Activated naive CD4-positive, alpha-beta T cell treated with anti-CD3 and anti-CD28 coated beads, Interleukin-2, amount 10 ng/mL, durations not matched to agents 7 days and 5 days (primary cell): ENCODE measurements around the gene GDPD5.

ENCODE experiments used
- CTCF ChIA-PET: fragments of 350-600 bp; sonication (Branson Sonifier 250); formaldehyde crosslinking; loops from one replicate; lab custom pipeline; 2021; ENCODE audit warnings: antibody characterized with exemption; lab: Charles Lee
- DNase-seq: peaks from one replicate; pipeline ENCODE4 v3.0.0-alpha.2; 2020
- H3K27ac Mint-ChIP-seq: one replicate; pipeline ENCODE4 v1.8.0; 2021; ENCODE audit warnings: mild to moderate bottlenecking, moderate library complexity, mixed read lengths
- H3K27me3 Mint-ChIP-seq: one replicate; pipeline ENCODE4 v1.8.0; 2021; ENCODE audit warnings: mild to moderate bottlenecking, mixed read lengths
- H3K36me3 Mint-ChIP-seq: one replicate; pipeline ENCODE4 v1.8.0; 2021; ENCODE audit warnings: mixed read lengths
- H3K4me1 Mint-ChIP-seq: one replicate; pipeline ENCODE4 v1.8.0; 2021; ENCODE audit warnings: mixed read lengths
- H3K4me3 Mint-ChIP-seq: one replicate; pipeline ENCODE4 v1.8.0; 2021; ENCODE audit warnings: mild to moderate bottlenecking, moderate library complexity, mixed read lengths
- H3K9me3 Mint-ChIP-seq: one replicate; pipeline ENCODE4 v1.8.0; 2021; ENCODE audit warnings: mixed read lengths

GDPD5 gene

GRCh38 chr11:75496305-75496752, 29.4 kb downstream of the GDPD5 start:
- H3K27me3 Mint-ChIP-seq, result peaks cover 16% of the 10 kb centered on the region
- no peaks in the 10 kb centered on the region for H3K9me3 Mint-ChIP-seq
- H3K36me3 Mint-ChIP-seq, result no peaks in the 10 kb centered on the region
- no peak overlapping the region for H3K27ac Mint-ChIP-seq
- CTCF ChIA-PET, result interaction anchor here (0.9 to 1.0 kb wide), 2 partner anchors 29 to 95 kb away, joined by 3 to 5 read pairs; no protein-coding TSS in a partner anchor
- no peak for DNase-seq
- H3K4me3 Mint-ChIP-seq, result no peak overlapping the region
- H3K4me1 Mint-ChIP-seq, result peaks cover 33% of the 10 kb centered on the region

GRCh38 chr11:75495749-75496304, 29.9 kb downstream of the GDPD5 start:
- no peak for DNase-seq
- no peak overlapping the region for H3K27ac Mint-ChIP-seq
- CTCF ChIA-PET, result interaction anchor here (1.0 kb wide), 1 partner anchor 29 kb away, joined by 3 read pairs; no protein-coding TSS in a partner anchor
- no peaks in the 10 kb centered on the region for H3K9me3 Mint-ChIP-seq
- peaks cover 38% of the 10 kb centered on the region for H3K4me1 Mint-ChIP-seq
- no peak overlapping the region for H3K4me3 Mint-ChIP-seq
- H3K27me3 Mint-ChIP-seq, result peaks cover 16% of the 10 kb centered on the region
- no peaks in the 10 kb centered on the region for H3K36me3 Mint-ChIP-seq

GRCh38 chr11:75493626-75494025, 32.1 kb downstream of the GDPD5 start:
- peaks cover 4% of the 10 kb centered on the region for H3K27me3 Mint-ChIP-seq
- no peaks in the 10 kb centered on the region for H3K36me3 Mint-ChIP-seq
- no peak overlapping the region for H3K4me3 Mint-ChIP-seq
- peaks cover 29% of the 10 kb centered on the region for H3K4me1 Mint-ChIP-seq
- CTCF ChIA-PET, result no interaction called here
- DNase-seq, result no peak
- H3K27ac Mint-ChIP-seq, result no peak overlapping the region
- no peaks in the 10 kb centered on the region for H3K9me3 Mint-ChIP-seq

GRCh38 chr11:75492181-75492820, 33.4 kb downstream of the GDPD5 start:
- peak; percentile 73 for DNase-seq
- peaks cover 26% of the 10 kb centered on the region for H3K4me1 Mint-ChIP-seq
- peak overlapping the region; percentile 71 for H3K27ac Mint-ChIP-seq
- no peak overlapping the region for H3K4me3 Mint-ChIP-seq
- H3K9me3 Mint-ChIP-seq, result no peaks in the 10 kb centered on the region
- H3K27me3 Mint-ChIP-seq, result peaks cover 4% of the 10 kb centered on the region
- CTCF ChIA-PET, result no interaction called here
- no peaks in the 10 kb centered on the region for H3K36me3 Mint-ChIP-seq

- H3K9me3 Mint-ChIP-seq, result no peaks in the 10 kb centered on the region
- CTCF ChIA-PET, result no interaction called here
- peaks cover 4% of the 10 kb centered on the region for H3K27me3 Mint-ChIP-seq
- H3K4me3 Mint-ChIP-seq, result no peak overlapping the region
- DNase-seq, result no peak
- no peak overlapping the region for H3K27ac Mint-ChIP-seq
- peaks cover 26% of the 10 kb centered on the region for H3K4me1 Mint-ChIP-seq
- H3K36me3 Mint-ChIP-seq, result no peaks in the 10 kb centered on the region
Observed at GRCh38 chr11:75491465-75491864, 34.3 kb downstream of the GDPD5 start.

GRCh38 chr11:75490221-75491181, 35.2 kb downstream of the GDPD5 start:
- Mint-ChIP-seq H3K27me3 (no peaks in the 10 kb centered on the region), H3K27ac (peak overlapping the region; percentile 39), H3K4me3 (no peak overlapping the region), H3K4me1 (peaks cover 26% of the 10 kb centered on the region), H3K36me3 (no peaks in the 10 kb centered on the region), H3K9me3 (no peaks in the 10 kb centered on the region)
- no peak for DNase-seq
- CTCF ChIA-PET, result interaction anchor here (0.7 to 1.9 kb wide), 4 partner anchors 10 to 87 kb away, joined by 3 to 4 read pairs (median 3); no protein-coding TSS in a partner anchor

GRCh38 chr11:75487365-75487764, 38.4 kb downstream of the GDPD5 start:
- Mint-ChIP-seq H3K36me3 (no peaks in the 10 kb centered on the region), H3K9me3 (no peaks in the 10 kb centered on the region), H3K27me3 (no peaks in the 10 kb centered on the region), H3K4me3 (no peak overlapping the region), H3K27ac (no peak overlapping the region), H3K4me1 (peaks cover 16% of the 10 kb centered on the region)
- DNase-seq, result no peak
- CTCF ChIA-PET, result no interaction called here

GRCh38 chr11:75485742-75486141, 40.0 kb downstream of the GDPD5 start:
- no peaks in the 10 kb centered on the region for H3K36me3 Mint-ChIP-seq
- CTCF ChIA-PET, result no interaction called here
- H3K27me3 Mint-ChIP-seq, result peaks cover 3% of the 10 kb centered on the region
- no peak overlapping the region for H3K4me3 Mint-ChIP-seq
- H3K9me3 Mint-ChIP-seq, result no peaks in the 10 kb centered on the region
- H3K27ac Mint-ChIP-seq, result no peak overlapping the region
- no peaks in the 10 kb centered on the region for H3K4me1 Mint-ChIP-seq
- DNase-seq, result no peak

GRCh38 chr11:75482931-75483469, 42.7 kb downstream of the GDPD5 start:
- H3K36me3 Mint-ChIP-seq, result no peaks in the 10 kb centered on the region
- CTCF ChIA-PET, result no interaction called here
- H3K27me3 Mint-ChIP-seq, result peaks cover 3% of the 10 kb centered on the region
- no peaks in the 10 kb centered on the region for H3K9me3 Mint-ChIP-seq
- H3K27ac Mint-ChIP-seq, result no peak overlapping the region
- H3K4me1 Mint-ChIP-seq, result no peaks in the 10 kb centered on the region
- H3K4me3 Mint-ChIP-seq, result no peak overlapping the region
- DNase-seq, result no peak

GRCh38 chr11:75481922-75482606, 43.7 kb downstream of the GDPD5 start:
- Mint-ChIP-seq H3K36me3 (no peaks in the 10 kb centered on the region), H3K4me1 (peaks cover 2% of the 10 kb centered on the region), H3K27ac (no peak overlapping the region), H3K27me3 (peaks cover 3% of the 10 kb centered on the region), H3K4me3 (no peak overlapping the region), H3K9me3 (no peaks in the 10 kb centered on the region)
- no peak for DNase-seq
- CTCF ChIA-PET, result no interaction called here

GRCh38 chr11:75481223-75481921, 44.4 kb downstream of the GDPD5 start:
- Mint-ChIP-seq H3K36me3 (no peaks in the 10 kb centered on the region), H3K4me1 (peaks cover 2% of the 10 kb centered on the region), H3K4me3 (no peak overlapping the region), H3K27me3 (peaks cover 3% of the 10 kb centered on the region), H3K9me3 (no peaks in the 10 kb centered on the region), H3K27ac (no peak overlapping the region)
- no peak for DNase-seq
- CTCF ChIA-PET, result interaction anchor here (0.6 kb wide), 1 partner anchor 8 kb away, joined by 3 read pairs; no protein-coding TSS in a partner anchor

GRCh38 chr11:75480185-75481175, 45.3 kb downstream of the GDPD5 start:
- Mint-ChIP-seq H3K9me3 (no peaks in the 10 kb centered on the region), H3K4me3 (no peak overlapping the region), H3K36me3 (no peaks in the 10 kb centered on the region), H3K27me3 (peaks cover 3% of the 10 kb centered on the region), H3K27ac (peak overlapping the region; percentile 35), H3K4me1 (peaks cover 10% of the 10 kb centered on the region)
- CTCF ChIA-PET, result interaction anchor here (0.6 kb wide), 1 partner anchor 9 kb away, joined by 3 read pairs; no protein-coding TSS in a partner anchor
- no peak for DNase-seq
